Neural crest cell (in vitro differentiated cells): ENCODE results near the gene KCNJ8. TPM values are rescaled to one million over a fixed set of nuclear protein-coding genes. Genes with fewer than 3 reads are reported as not detected.

Experiments used
- DNase-seq: peaks from one replicate; pipeline ENCODE4 v3.0.0; 2021; ENCODE audit warnings: low read depth, mixed read lengths, low spot score
- H3K27ac Mint-ChIP-seq: one replicate; pipeline ENCODE4 v1.8.0; 2021; ENCODE audit warnings: mild to moderate bottlenecking, mixed read lengths; ENCODE audit not compliant: unreplicated experiment
- H3K27me3 Mint-ChIP-seq: 2 replicates; pipeline ENCODE4 v1.8.0; 2021; ENCODE audit warnings: low read depth, mild to moderate bottlenecking, mixed read lengths
- H3K36me3 Mint-ChIP-seq: 2 replicates; pipeline ENCODE4 v1.8.0; 2021; ENCODE audit warnings: low read depth, mild to moderate bottlenecking, mixed read lengths
- H3K4me1 Mint-ChIP-seq: 2 replicates; pipeline ENCODE4 v1.8.0; 2021; ENCODE audit warnings: mixed read lengths
- H3K4me3 Mint-ChIP-seq: one replicate; pipeline ENCODE4 v1.8.0; 2021; ENCODE audit warnings: mild to moderate bottlenecking, mixed read lengths
- H3K9me3 Mint-ChIP-seq: 2 replicates; pipeline ENCODE4 v1.8.0; 2021; ENCODE audit warnings: mixed read lengths
- CTCF ChIP-seq: fragments of 200-600 bp; sonication (generic); conservative IDR thresholded peaks from 2 replicates; pipeline ENCODE4 v1.5.0; 2021; ENCODE audit warnings: antibody characterized with exemption, mild to moderate bottlenecking
- total RNA-seq: library from RNA; stranded (reverse); gene quantifications from 2 replicates; pipeline ENCODE4 v1.2.1, GENCODE V29; 2021

The KCNJ8 gene
- total RNA-seq, 1 donor from 2014 or later = 4.6 TPM

- no peak for TF ChIP-seq CTCF
- Mint-ChIP-seq H3K4me1 (no peaks in the 10 kb centered on the region), H3K27me3 (peaks cover 2% of the 10 kb centered on the region)
These were observed 14.8 kb downstream of the KCNJ8 start for GRCh38 chr12:21759737-21760136.

GRCh38 chr12:21757735-21758134 lies 16.8 kb downstream of the KCNJ8 start:
- H3K4me1 Mint-ChIP-seq = no peaks in the 10 kb centered on the region
- TF ChIP-seq CTCF = no peak
- no peak for DNase-seq
- H3K27me3 Mint-ChIP-seq = peaks cover 2% of the 10 kb centered on the region
- no peaks in the 10 kb centered on the region for H3K36me3 Mint-ChIP-seq
- H3K9me3 Mint-ChIP-seq = no peaks in the 10 kb centered on the region
- no peak overlapping the region for H3K27ac Mint-ChIP-seq
- no peak overlapping the region for H3K4me3 Mint-ChIP-seq

More at GRCh38 chr12:21759737-21760136, 14.8 kb downstream of the KCNJ8 start:
- no peaks in the 10 kb centered on the region for H3K9me3 Mint-ChIP-seq
- no peak overlapping the region for H3K27ac Mint-ChIP-seq
- H3K4me3 Mint-ChIP-seq = no peak overlapping the region
- H3K36me3 Mint-ChIP-seq = no peaks in the 10 kb centered on the region
- DNase-seq = no peak

GRCh38 chr12:21756699-21757098 lies 17.8 kb downstream of the KCNJ8 start:
- Mint-ChIP-seq H3K27ac (no peak overlapping the region), H3K27me3 (peaks cover 2% of the 10 kb centered on the region), H3K36me3 (no peaks in the 10 kb centered on the region), H3K9me3 (no peaks in the 10 kb centered on the region), H3K4me3 (no peak overlapping the region), H3K4me1 (no peaks in the 10 kb centered on the region)
- DNase-seq = no peak
- no peak for TF ChIP-seq CTCF

GRCh38 chr12:21751517-21751916 lies 23.0 kb downstream of the KCNJ8 start:
- Mint-ChIP-seq H3K4me1 (no peaks in the 10 kb centered on the region), H3K27me3 (peaks cover 23% of the 10 kb centered on the region), H3K9me3 (no peaks in the 10 kb centered on the region), H3K27ac (no peak overlapping the region), H3K36me3 (no peaks in the 10 kb centered on the region), H3K4me3 (no peak overlapping the region)
- no peak for TF ChIP-seq CTCF
- no peak for DNase-seq

DNA sequence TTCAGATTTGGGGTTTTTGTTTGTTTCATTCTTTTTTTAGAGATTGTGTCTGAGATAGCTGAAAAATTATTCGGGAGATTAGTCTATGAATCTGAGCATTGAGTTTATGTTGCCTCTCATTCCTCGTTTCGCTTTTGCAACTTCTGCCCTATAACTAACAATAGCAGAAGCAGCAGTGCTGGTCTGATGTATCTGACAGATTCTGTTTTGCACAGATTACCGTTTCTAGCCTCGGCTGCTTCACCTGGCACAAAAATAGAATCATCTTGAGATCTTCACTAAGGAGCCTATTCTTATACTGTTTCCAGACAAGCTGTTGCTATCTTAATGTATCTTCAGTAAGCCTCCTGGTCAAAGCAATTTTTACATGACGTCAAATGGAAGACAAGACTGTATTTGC lies 29.2 kb downstream of the KCNJ8 start:
- no peak for TF ChIP-seq CTCF
- Mint-ChIP-seq H3K9me3 (peaks cover 12% of the 10 kb centered on the region), H3K27ac (no peak overlapping the region), H3K36me3 (peaks cover 3% of the 10 kb centered on the region), H3K4me1 (no peaks in the 10 kb centered on the region), H3K27me3 (peaks cover 29% of the 10 kb centered on the region), H3K4me3 (no peak overlapping the region)
- no peak for DNase-seq

DNA sequence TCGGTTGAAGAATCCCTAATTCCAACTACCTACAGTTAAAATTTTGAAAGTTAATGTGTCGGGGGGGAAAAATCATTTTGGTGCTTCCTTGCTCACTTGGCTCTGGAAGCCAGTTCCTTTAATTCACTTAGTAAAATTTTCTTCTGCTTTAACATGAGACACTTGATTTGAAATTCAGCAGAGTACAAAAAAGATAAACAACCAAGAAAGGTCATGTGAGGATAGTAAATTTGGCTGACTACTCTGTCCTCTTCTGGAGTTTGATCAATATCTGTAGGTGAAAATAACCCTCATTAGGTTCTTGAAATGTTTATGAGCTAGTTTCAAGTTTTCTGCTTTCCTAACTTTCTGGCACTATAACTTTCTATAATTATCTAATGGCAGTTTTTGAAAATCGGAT lies 43.4 kb downstream of the KCNJ8 start:
- no peak for TF ChIP-seq CTCF
- H3K9me3 Mint-ChIP-seq = peaks cover 4% of the 10 kb centered on the region
- no peak for DNase-seq
- H3K4me1 Mint-ChIP-seq = no peaks in the 10 kb centered on the region
- no peaks in the 10 kb centered on the region for H3K36me3 Mint-ChIP-seq
- H3K4me3 Mint-ChIP-seq = no peak overlapping the region
- no peak overlapping the region for H3K27ac Mint-ChIP-seq
- peaks cover 57% of the 10 kb centered on the region for H3K27me3 Mint-ChIP-seq
